Right hindlimb (tissue), 1 donor: ENCODE results near the gene MDH1.

Experiments
- DNase-seq: peaks from one replicate; pipeline ENCODE4 v3.0.0-alpha.2; 2018

The MDH1 gene

GRCh38 chr2:63639344-63639743 is 50.6 kb downstream of the MDH1 start:
- DNase-seq: no peak

GRCh38 chr2:63642946-63643345 is 54.2 kb downstream of the MDH1 start:
- DNase-seq: no peak

GRCh38 chr2:63643486-63643885 is 54.7 kb downstream of the MDH1 start:
- DNase-seq: no peak

GRCh38 chr2:63648632-63649031 is 59.9 kb downstream of the MDH1 start:
- no peak for DNase-seq

- no peak for DNase-seq
Measured at GRCh38 chr2:63649829-63650228, 61.1 kb downstream of the MDH1 start.

- no peak for DNase-seq
Measured at GRCh38 chr2:63650756-63651155, 62.0 kb downstream of the MDH1 start.

- no peak for DNase-seq
Measured at GRCh38 chr2:63651356-63651755, 62.6 kb downstream of the MDH1 start.

GRCh38 chr2:63651861-63652651 is 63.3 kb downstream of the MDH1 start:
- no peak for DNase-seq

GRCh38 chr2:63652652-63652985 is 63.9 kb downstream of the MDH1 start:
- DNase-seq: no peak

GRCh38 chr2:63654959-63655358 is 66.2 kb downstream of the MDH1 start:
- no peak for DNase-seq
